Activated gamma-delta T cell treated with anti-CD3 and anti-CD28 coated beads, Interleukin-2, amount 50 U/mL, for 16 hours (primary cell): Measurements from ENCODE around the gene PCDHA5.

Source experiments
- DNase-seq: peaks from one replicate; pipeline ENCODE4 v3.0.0-alpha.2; 2020; ENCODE audit warnings: low read depth

The PCDHA5 gene

DNA sequence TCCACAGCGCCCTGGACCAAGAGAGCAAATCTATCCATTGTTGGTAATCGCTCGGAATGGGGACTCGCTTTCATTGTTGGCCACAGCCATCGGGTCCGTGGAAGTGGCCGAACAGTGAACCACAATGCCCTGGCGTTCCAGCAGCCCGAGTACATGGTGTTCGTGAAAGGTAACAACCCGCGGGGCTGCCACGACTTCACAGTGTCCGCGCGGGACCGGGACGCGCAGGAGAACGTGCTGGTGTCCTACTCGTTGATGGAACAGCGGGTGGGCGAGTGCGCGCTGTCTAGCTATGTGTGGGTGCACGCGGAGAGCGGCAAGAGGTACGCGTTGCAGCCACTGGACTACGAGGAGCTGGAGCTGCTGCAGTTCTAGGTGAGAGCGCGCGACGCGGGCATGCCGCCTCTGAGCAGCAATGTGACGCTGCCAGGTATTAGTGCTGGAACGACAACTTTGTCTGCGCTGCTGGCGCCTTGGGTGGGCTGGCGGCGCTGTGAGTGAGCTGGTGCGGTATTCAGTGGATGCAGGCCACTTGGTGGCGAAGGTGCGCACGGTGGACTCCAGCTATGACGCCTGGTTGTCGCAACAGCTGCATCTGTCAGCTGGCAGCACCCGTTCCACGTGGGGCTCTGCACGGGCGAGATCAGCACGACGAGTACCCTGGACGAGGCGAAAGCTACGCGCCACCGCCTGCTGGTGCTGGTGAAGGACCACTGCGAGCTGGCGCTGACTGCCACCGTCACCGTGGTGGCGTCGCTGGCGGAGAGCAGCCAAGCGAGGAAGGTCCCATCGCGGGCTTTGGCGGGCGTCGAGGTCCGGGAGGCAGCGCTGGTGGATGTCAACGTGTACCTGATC lies 41.3 kb downstream of the PCDHA5 start:
- DNase-seq: no peak

DNA sequence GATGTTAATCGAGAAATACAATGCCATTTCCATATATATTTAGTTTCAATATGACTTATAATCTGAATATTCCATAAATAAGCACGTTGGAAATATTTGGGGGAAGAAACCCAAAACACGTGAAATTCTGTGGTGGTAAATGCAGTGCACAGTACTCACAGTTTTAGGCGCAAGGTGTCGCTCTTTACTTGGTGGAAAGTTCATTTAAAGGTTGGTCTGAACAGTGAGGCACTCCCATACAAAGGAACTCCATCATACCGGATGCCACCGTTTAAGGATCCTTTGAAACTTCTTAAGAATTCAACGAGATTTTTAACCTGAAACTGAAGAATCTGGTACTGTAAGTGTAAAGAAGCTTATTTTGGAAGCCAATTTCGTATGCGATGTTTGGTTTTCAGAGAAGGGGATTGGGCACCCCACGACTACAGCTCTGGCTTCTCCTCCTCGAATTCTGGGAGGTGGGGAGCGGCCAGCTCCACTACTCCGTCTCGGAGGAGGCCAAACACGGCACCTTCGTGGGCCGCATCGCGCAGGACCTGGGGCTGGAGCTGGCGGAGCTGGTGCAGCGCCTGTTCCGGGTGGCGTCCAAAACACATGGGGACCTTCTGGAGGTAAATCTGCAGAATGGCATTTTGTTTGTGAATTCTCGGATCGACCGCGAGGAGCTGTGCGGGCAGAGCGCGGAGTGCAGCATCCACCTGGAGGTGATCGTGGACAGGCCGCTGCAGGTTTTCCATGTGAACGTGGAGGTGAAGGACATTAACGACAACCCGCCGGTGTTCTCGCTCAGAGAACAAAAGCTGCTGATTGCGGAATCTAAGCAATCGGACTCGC lies 47.5 kb downstream of the PCDHA5 start, which contains the start of gene PCDHA11:
Gene PCDHA11, plus strand, starts transcription at position 237 of the 834 bp plus-strand sequence. Its CDS starts 147 bp downstream, at position 384.
- no peak for DNase-seq

DNA sequence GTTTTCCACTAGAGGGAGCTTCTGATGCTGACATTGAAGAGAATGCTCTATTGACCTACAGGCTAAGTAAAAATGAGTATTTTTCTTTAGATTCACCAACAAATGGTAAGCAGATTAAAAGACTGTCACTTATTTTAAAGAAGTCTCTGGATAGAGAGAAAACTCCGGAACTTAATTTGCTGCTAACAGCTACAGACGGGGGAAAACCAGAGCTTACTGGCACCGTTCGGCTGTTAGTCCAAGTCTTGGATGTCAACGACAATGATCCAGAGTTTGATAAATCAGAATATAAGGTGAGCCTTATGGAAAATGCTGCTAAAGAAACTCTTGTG lies 48.1 kb downstream of the PCDHA5 start:
- DNase-seq: no peak

GRCh38 chr5:140870221-140871201 lies 49.1 kb downstream of the PCDHA5 start:
- no peak for DNase-seq
